GDM1 (cell line): ENCODE results near the gene CACNA1A.
A peak's percentile ranks its signal among the peaks of the same experiment; 100 is the strongest.

ENCODE experiments used
- DNase-seq: peaks from one replicate; lab custom pipeline; 2025; lab: John Stamatoyannopoulos, UW

Gene CACNA1A

DNA sequence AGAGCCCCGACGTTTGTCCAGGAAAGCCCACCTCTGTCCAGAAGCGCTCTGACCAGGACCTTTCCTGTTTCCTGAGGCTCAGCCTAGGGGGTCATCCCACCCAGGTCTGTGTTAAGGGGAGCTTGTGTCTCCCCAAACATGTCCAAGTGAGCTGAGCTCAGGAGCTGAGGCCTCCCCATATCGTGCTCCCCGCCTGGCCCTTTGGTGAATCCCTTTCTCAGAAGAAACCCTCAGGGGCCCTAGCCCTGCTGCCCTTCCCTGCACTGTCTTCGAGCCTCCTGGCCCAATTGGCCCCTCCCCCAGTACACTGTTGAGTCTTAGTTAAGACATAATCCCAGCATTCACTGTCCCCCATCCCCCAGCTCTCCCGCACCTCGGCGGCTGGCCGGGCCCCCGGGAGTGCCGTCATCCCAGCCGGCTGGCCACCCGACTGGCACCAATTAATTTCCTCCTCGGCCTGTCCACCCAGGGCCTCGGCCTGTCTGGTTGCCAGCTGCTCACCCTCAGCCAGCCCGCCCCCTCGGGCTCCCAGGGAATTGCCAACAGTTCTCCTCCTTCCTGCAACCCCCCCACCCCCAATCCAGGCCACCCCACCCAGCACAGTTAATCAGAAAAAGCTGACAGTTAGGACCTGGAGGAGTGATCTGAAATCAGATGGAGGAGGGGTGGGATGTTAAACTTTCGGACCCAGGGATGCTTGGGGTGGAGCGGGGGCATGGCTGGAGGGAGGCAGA, 342.5 kb downstream of the CACNA1A start:
- DNase-seq = peak; percentile 47

DNA sequence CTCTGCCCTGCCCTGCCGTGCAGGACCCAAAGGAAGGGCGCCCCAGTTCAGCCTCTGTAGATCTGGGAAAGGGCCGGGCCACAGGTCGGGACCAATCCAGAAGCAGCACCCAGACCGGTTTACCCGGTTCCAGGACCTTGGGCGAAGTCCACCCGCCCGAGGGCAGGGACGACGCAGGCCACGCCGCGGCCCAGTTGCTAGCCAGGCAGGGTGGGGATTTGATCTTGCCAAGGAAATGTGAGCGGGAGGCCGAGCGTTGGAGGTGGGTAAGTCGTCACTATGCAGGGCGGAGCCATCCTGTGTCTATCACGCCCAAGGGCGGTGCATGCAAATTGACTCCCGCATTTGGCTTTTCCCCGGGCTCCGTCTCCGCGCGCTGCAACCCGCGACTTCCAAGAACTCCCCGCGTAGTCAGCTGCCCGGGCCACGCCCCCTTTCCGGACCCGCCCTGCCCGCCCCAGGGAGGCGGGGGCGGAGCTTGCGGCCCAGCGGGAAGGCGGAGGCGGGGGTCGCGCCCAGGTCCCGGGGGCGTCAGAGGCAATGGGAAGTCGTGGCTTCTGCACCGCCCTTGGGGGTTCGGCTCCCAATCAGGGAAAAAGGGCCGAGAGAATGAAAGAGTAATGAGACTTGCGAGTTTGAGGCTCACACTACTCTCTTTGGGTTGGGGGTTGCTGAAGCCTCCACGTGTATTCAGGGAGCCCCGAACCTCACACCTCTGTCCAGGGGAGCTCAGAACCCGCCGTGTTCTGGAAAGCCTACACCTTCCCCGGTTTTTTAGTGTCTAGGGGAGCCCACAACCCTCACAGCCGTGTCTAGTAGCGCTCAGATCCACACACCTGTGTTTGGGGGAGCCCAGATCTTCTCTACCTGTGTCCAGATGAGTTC, 343.3 kb downstream of the CACNA1A start:
- DNase-seq = peak; percentile 96

DNA sequence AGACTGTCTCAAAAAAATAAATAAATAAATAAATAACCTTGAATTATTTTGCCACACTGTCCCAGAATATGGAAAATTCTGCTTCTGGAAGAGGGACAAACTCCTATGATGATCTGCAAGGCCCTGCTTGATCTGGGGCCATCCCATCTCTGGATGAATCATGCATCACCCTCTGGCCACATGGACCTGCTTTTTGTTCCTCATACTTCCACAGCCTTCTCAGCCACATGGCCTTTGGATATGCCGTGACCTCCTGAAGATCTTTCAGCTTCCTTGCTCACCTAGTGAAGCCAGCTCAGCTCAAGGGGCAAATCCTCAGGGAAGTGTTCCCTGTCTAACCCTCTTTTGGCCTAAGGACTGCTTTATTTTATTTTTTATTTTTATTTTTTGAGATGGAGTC, 345.7 kb downstream of the CACNA1A start:
- no peak for DNase-seq

DNA sequence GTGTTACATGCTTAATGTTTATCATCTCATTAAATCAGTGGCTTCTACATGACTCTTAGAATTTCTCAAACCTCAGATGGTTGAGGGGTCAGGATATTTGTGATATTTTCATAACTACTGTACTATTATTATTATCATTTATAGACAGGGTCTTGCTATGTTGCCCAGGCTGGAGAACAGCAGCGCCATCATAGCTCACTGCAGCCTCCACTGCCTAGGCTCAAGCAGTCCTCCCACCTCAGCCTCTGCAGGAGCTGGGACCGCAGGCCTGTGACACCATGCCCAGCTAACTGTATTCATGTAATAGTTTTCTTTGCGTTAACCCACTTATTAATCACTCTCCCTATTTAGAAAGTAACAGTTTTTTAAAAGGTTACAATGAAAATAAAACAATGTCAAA, 346.6 kb downstream of the CACNA1A start:
- no peak for DNase-seq
